ACC112 (cell line): ENCODE data around the gene C19orf53.
"Not testable (repeated sequence)": the region's sequence is repeated elsewhere in the genome, so short reads cannot be mapped to it uniquely, and the experiment has no call there.

Experiments used
- H2AFZ ChIP-seq: fragments of 200-600 bp; sonication (generic); one replicate; pipeline ENCODE4 v1.6.0; 2017; ENCODE audit warnings: antibody characterized with exemption, low read length; ENCODE audit not compliant: unreplicated experiment
- H3K27ac ChIP-seq: fragments of 200-600 bp; sonication (generic); 2 replicates; pipeline ENCODE4 v1.5.1; 2014; ENCODE audit warnings: low read depth, mild to moderate bottlenecking, antibody characterized with exemption, low read length, moderate library complexity
- H3K27me3 ChIP-seq: fragments of 200-600 bp; sonication (generic); 2 replicates; pipeline ENCODE4 v1.6.1; 2014; ENCODE audit warnings: mild to moderate bottlenecking, antibody characterized with exemption, low read length, moderate library complexity, mixed read lengths; ENCODE audit not compliant: insufficient read depth
- H3K36me3 ChIP-seq: fragments of 200-600 bp; sonication (generic); 2 replicates; pipeline ENCODE4 v1.6.1; 2016; ENCODE audit warnings: mild to moderate bottlenecking, antibody characterized with exemption, low read length, moderate library complexity, mixed read lengths; ENCODE audit not compliant: insufficient read depth
- H3K4me1 ChIP-seq: fragments of 200-600 bp; sonication (generic); one replicate; pipeline ENCODE4 v1.6.1; 2016; ENCODE audit warnings: low read length, mixed read lengths; ENCODE audit not compliant: insufficient read depth, unreplicated experiment, control insufficient read depth
- H3K4me3 ChIP-seq: fragments of 200-600 bp; sonication (generic); 2 replicates; pipeline ENCODE4 v1.5.1; 2014; ENCODE audit warnings: mild to moderate bottlenecking, low read depth, low read length
- H3K79me2 ChIP-seq: fragments of 200-600 bp; sonication (generic); one replicate; pipeline ENCODE4 v1.6.0; 2016; ENCODE audit warnings: low read length; ENCODE audit not compliant: control insufficient read depth, unreplicated experiment, insufficient read depth

C19orf53 gene

DNA sequence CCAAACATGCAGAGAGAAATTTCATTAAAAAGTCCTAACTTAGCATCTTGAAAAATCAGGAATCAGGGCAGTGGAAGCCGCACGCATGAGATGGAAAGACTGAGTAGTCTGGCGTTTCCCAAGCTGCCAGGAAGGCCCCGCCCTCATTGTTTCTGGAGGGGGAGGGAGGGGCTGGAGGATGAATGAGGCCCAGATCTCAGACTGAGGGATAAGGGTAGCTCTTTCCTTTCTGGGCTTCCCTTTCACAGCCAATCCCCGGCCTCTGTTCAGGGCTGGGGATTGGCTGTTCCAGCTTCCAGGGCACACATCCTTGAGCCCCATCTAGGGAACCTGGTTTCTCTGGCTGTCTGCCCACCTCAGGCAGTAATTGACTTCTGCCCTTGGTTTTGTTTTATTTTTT, 7.3 kb downstream of the C19orf53 start:
- peaks cover 5% of the 10 kb centered on the region for H3K79me2 ChIP-seq
- H2AFZ ChIP-seq, result no peak overlapping the region
- H3K4me1 ChIP-seq, result peaks cover 4% of the 10 kb centered on the region
- H3K27ac ChIP-seq, result no peak overlapping the region; the same call in 1 of the 2 replicates
- no peaks in the 10 kb centered on the region for H3K27me3 ChIP-seq
- H3K36me3 ChIP-seq, result peaks cover 9% of the 10 kb centered on the region; the same call in 1 of the 2 replicates
- no peak overlapping the region for H3K4me3 ChIP-seq

GRCh38 chr19:13782537-13782936, 8.3 kb downstream of the C19orf53 start:
- Histone ChIP-seq H3K4me1 (peaks cover 9% of the 10 kb centered on the region), H2AFZ (no peak overlapping the region), H3K36me3 (peaks cover 9% of the 10 kb centered on the region; the same call in 1 of the 2 replicates), H3K79me2 (no peaks in the 10 kb centered on the region), H3K4me3 (no peak overlapping the region), H3K27ac (no peak overlapping the region), H3K27me3 (no peaks in the 10 kb centered on the region)

DNA sequence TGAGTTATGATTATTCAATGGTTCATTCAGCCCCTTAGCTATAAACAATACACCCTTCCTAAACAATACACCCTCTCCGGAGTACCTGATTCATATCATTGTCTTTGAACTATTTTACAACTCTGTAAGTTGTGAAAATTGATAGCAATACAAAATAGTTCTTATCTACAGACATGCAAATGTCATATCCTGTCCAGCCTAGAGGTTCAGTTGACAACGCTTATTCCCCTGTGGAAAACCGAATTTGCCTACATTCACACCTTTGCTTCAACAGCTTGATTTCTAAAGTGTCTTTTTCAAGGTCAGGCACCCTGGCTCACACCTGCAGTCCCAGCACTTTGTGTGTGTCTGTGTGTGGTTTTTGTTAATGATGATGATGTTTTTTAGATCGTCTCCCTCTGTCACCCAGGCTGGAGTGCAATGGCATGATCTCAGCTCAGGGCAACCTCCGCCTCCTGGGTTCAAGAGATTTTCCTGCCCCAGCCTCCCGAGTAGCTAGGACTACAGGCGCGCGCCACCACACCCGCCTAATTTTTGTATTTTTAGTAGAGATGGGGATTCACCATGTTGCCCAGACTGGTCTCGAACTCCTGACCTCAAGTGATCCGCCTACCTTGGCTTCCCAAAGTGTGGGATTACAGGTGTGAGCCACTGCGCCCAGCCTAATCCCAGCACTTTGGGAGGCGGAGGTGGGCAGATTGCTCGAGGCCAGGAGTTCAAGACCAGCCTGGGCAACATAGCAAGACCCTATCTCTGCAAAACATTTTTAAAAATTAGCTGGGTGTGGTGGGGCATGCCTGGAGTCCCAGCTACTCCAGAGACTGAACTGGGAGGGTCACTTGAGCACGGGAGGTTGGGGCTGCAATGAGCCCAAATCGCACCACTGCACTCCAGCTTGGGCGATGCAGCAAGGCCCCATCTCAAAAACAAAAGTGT, 9.6 kb downstream of the C19orf53 start:
- no peak overlapping the region for H2AFZ ChIP-seq

DNA sequence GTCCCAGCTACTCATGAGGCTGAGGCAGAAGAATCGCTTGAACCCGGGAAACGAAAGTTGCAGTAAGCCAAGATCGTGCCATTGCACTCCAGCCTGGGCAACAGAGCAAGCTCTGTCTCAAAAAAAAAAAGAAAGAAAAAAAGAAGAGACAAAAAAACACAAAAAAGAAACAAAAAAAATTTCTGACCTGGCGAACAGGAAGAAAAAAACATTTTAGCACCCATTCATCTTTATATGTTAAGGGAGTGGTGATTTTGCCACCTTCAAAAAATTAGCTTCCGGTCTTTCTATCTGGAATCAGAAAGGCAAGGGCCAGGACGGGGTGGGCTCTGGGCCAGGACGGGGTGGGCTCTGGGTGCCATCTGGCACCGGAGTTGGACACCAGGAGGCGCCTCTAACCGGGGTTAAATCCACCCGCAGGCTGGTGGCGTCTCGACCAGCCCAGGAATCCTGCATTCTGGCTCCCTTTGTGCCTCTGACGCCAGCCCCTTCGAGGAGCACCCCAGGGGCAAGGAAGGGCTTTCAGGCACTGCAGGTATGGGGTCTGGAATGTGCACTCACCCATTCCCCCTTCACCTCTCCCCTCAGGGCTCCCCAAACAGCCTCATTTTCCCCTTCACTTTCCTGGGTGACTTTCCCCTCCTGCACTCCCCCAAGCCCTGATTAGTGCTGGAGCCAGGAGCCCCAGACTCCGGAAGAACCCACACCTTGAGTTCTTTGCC, 10.6 kb downstream of the C19orf53 start:
- Histone ChIP-seq H3K4me3 (no peak overlapping the region), H3K36me3 (no peaks in the 10 kb centered on the region), H3K27me3 (no peaks in the 10 kb centered on the region), H3K4me1 (peaks cover 16% of the 10 kb centered on the region), H3K27ac (no peak overlapping the region), H2AFZ (no peak overlapping the region), H3K79me2 (no peaks in the 10 kb centered on the region)

More for the DNA sequence above, 9.6 kb downstream of the C19orf53 start:
- Histone ChIP-seq H3K27ac (no peak overlapping the region), H3K4me1 (peaks cover 14% of the 10 kb centered on the region), H3K27me3 (no peaks in the 10 kb centered on the region), H3K4me3 (no peak overlapping the region), H3K36me3 (peaks cover 7% of the 10 kb centered on the region; the same call in 1 of the 2 replicates), H3K79me2 (no peaks in the 10 kb centered on the region)

- H3K27ac ChIP-seq, result peak overlapping the region; percentile 66
- H3K27me3 ChIP-seq, result no peaks in the 10 kb centered on the region
- H3K36me3 ChIP-seq, result no peaks in the 10 kb centered on the region
- H2AFZ ChIP-seq, result no peak overlapping the region
- no peak overlapping the region for H3K4me3 ChIP-seq
- H3K4me1 ChIP-seq, result peaks cover 23% of the 10 kb centered on the region
- no peaks in the 10 kb centered on the region for H3K79me2 ChIP-seq
Observed at GRCh38 chr19:13788991-13789390, 14.7 kb downstream of the C19orf53 start.

DNA sequence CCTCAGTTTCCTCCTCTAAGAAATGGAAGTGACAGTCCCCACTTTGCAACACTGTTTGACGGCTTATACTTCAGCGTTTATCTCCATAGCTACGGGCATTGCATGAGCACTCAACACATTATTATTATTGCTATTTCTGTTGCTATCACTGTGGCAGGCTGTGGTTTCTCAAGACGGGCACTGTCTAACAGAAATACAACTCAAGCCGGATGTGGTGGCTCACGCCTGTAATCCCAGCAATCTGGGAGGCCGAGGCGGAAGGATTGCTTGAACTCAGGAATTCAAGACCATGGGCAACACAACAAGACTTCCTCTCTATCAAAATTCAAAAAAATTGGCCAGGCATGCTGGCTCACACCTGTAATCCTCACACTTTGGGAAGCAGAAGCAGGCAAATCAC, 16.1 kb downstream of the C19orf53 start:
- Histone ChIP-seq H3K79me2 (no peaks in the 10 kb centered on the region), H2AFZ (no peak overlapping the region), H3K4me3 (no peak overlapping the region), H3K36me3 (no peaks in the 10 kb centered on the region), H3K27me3 (no peaks in the 10 kb centered on the region), H3K27ac (no peak overlapping the region), H3K4me1 (peaks cover 19% of the 10 kb centered on the region)

GRCh38 chr19:13793317-13793716, 19.1 kb downstream of the C19orf53 start:
- not testable (repeated sequence) for H3K4me3 ChIP-seq, H2AFZ ChIP-seq, H3K79me2 ChIP-seq, H3K27me3 ChIP-seq, H3K36me3 ChIP-seq, H3K27ac ChIP-seq
- peaks cover 24% of the 10 kb centered on the region for H3K4me1 ChIP-seq

DNA sequence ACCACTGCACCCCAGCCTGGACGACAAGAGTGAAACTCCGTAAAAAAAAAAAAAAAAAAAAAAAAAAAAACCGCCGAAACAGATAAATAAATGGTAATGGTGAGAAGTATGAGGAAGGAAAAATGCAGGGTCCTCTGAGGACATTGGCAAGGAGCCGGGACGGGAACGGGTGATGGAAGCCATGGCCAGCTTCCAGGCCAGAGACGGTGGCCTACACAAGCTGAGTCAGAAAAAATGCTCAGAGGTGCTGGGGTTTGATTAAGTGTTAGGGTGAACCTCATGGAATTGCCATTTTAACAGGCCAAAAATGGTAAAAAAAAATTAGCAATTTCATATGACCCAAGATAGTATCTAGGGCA, 20.1 kb downstream of the C19orf53 start:
- Histone ChIP-seq H3K4me3 (peak overlapping the region; percentile 88), H3K27me3 (no peaks in the 10 kb centered on the region), H3K4me1 (peaks cover 19% of the 10 kb centered on the region), H3K27ac (peak overlapping the region; percentile 90), H2AFZ (peak overlapping the region; percentile 8), H3K79me2 (peaks cover 5% of the 10 kb centered on the region), H3K36me3 (no peaks in the 10 kb centered on the region)

DNA sequence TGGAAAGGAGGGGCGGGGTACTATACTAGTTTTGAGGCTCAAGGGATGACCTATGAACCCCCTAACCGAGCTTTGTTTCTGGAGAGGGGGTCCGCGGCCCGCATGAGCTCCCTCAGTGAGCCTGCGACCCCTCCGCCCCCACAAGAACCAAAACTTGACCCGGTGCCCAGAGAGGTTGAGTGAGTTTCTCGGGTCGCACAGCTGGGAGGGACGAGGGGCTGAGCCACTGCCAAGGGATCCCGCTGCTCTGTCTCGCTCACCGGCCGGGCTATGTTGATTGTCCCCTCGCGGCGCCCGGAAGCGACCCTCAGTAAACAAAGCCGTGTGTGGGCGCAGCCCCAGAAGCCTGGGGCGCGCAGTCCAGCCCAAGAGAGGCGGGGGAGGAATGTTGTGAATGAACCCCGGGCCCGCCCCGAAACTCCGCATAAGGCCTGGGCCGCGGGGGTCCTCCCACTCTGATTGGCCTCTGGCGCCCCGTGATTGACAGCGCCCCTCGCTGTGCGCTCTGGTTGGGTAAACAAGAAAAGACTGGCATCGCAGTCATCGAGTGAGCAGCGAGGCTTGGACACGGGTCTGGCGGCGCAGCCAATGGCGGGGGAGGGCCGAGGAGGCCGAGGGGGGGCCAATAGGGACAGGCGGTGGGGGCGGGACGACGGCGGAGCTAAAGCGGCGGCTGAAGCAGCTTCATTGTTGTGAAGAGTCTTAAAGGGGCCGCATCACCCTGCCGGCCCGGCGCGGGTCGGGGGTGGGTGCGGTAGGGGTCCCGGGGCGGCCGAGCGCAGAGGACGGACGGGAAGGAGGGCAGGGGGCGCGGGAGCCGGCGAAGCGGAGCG, 20.7 kb downstream of the C19orf53 start, which contains the start of gene ZSWIM4:
Gene ZSWIM4, plus strand, starts transcription at position 687 of the 833 bp plus-strand sequence. CDS start 206 bp downstream, outside the sequence.
- Histone ChIP-seq H3K36me3 (no peaks in the 10 kb centered on the region), H3K27ac (peak within 1 kb of the TSS; percentile 91), H3K4me3 (peak within 1 kb of the TSS; percentile 88), H3K27me3 (no peaks in the 10 kb centered on the region), H3K4me1 (peaks cover 19% of the 10 kb centered on the region), H2AFZ (peak within 1 kb of the TSS; percentile 8), H3K79me2 (peaks cover 5% of the 10 kb centered on the region)
